ENCODE measurements around the gene IFNAR1.

- TF ChIP-seq POLR2A (IDR thresholded peaks at IDR 0.05; ENCODE audit: low read length) = no peak
- TF ChIP-seq CHD2 (IDR thresholded peaks at IDR 0.05; ENCODE audit: low read length, partially characterized antibody) = no peak
- TF ChIP-seq BHLHE40 (IDR thresholded peaks at IDR 0.05; ENCODE audit: low read depth, low read length) = no peak
- no peak for TF ChIP-seq CEBPB (IDR thresholded peaks at IDR 0.05)
- no peak for TF ChIP-seq CTCF (IDR thresholded peaks at IDR 0.05)
- TF ChIP-seq CHD4 (IDR thresholded peaks at IDR 0.05; ENCODE audit: borderline replicate concordance) = no peak
Observed at GRCh38 chr21:33309778-33310177, 15.0 kb upstream of the IFNAR1 start.
